ENCODE results near the gene C5orf34. TPM values are rescaled to one million over a fixed set of nuclear protein-coding genes. Genes with fewer than 3 reads are reported as not detected.
A peak's percentile ranks its signal among the peaks of the same experiment; 100 is the strongest.

Gene C5orf34
- total and polyA plus RNA-seq, 9 of the 15 experiments (the other 6 are each of a cell fraction or from before 2014, with no cell fraction given): 13.2 to 32.6 (median 20.7) TPM

DNA sequence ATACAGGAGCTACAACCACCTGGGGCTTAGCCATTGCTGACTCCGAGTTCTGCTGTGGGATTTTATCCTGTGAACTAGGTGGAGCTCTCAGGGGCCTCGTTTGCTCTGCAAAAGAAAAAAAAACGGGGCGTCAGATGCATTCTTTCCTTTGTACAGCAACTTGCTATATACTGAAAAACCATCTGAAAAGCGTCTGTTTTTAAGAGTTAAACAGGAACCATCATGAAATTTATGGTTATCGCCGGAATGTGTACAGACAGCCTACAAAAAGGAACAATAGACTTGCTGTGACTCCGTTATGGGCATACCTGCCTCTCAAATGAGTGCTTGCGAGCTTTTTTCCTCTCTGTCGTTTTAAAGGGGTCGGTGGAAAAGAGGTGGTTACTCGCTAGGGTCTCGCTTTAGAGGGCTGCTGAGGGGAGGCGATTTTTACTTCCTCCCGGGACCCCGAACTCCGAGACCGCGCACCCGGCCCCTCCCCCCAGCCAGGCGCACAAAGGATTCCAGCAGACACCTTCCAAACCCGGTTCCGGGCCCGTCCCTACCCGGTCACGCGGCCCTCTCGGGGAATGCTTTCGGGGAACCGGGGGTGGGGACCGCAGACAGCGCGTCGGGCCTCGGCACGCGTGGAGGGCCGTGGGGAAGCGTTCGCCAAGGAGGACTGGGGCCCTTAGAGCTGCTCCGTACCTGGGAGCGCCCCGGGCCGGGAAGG is 41.1 kb upstream of the C5orf34 start (continued):
- TF ChIP-seq ELK3 (CRISPR knock-in tag; IDR thresholded peaks at IDR 0.05): no peak
- no peak for TF ChIP-seq MEF2D (tag; conservative IDR thresholded peaks at IDR 0.05; ENCODE audit: low read depth)
- no peak for TF ChIP-seq ZMIZ1 (IDR thresholded peaks at IDR 0.05; ENCODE audit: low read depth in 2 of 2, low read length in 2 of 2)
- TF ChIP-seq ZNF696 (CRISPR knock-in tag; conservative IDR thresholded peaks at IDR 0.05): no peak
- no peak for TF ChIP-seq POLR2A (conservative IDR thresholded peaks at IDR 0.05)
- TF ChIP-seq, protein P1, sequence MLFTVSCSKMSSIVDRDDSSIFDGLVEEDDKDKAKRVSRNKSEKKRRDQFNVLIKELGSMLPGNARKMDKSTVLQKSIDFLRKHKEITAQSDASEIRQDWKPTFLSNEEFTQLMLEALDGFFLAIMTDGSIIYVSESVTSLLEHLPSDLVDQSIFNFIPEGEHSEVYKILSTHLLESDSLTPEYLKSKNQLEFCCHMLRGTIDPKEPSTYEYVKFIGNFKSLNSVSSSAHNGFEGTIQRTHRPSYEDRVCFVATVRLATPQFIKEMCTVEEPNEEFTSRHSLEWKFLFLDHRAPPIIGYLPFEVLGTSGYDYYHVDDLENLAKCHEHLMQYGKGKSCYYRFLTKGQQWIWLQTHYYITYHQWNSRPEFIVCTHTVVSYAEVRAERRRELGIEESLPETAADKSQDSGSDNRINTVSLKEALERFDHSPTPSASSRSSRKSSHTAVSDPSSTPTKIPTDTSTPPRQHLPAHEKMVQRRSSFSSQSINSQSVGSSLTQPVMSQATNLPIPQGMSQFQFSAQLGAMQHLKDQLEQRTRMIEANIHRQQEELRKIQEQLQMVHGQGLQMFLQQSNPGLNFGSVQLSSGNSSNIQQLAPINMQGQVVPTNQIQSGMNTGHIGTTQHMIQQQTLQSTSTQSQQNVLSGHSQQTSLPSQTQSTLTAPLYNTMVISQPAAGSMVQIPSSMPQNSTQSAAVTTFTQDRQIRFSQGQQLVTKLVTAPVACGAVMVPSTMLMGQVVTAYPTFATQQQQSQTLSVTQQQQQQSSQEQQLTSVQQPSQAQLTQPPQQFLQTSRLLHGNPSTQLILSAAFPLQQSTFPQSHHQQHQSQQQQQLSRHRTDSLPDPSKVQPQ (CRISPR knock-in tag; IDR thresholded peaks at IDR 0.05; ENCODE audit: borderline replicate concordance): no peak
- TF ChIP-seq HEY1 (CRISPR knock-in tag; IDR thresholded peaks at IDR 0.05; ENCODE audit: borderline replicate concordance): no peak
- no peak for TF ChIP-seq POLR2B (IDR thresholded peaks at IDR 0.05; ENCODE audit: low read depth, partially characterized antibody)
- TF ChIP-seq TEAD2 (tag; IDR thresholded peaks at IDR 0.05): no peak
- no peak for TF ChIP-seq TARDBP (IDR thresholded peaks at IDR 0.05)
- no peak for TF ChIP-seq SMAD3 (CRISPR knock-in tag; conservative IDR thresholded peaks at IDR 0.05)
- TF ChIP-seq XRCC3 (IDR thresholded peaks at IDR 0.05): no peak
- TF ChIP-seq HMG20B (CRISPR knock-in tag; IDR thresholded peaks at IDR 0.05): no peak
- 0 out of 4 replicates have a peak, but pooled peaks of 1 of the 2 experiments have one; percentile 32 for TF ChIP-seq SIN3A (IDR thresholded peaks at IDR 0.05; ENCODE audit: borderline replicate concordance in 2 of 2, control insufficient read depth in 1 of 2, low read depth in 2 of 2, low read length in 2 of 2)
- TF ChIP-seq STAT5A (IDR thresholded peaks at IDR 0.05; ENCODE audit: borderline replicate concordance, low read length): no peak
- peak in 1 of 2 experiments; percentile 15; a peak in 2 of 4 replicates for TF ChIP-seq HDAC1 (IDR thresholded peaks at IDR 0.05)
- TF ChIP-seq, protein P2, sequence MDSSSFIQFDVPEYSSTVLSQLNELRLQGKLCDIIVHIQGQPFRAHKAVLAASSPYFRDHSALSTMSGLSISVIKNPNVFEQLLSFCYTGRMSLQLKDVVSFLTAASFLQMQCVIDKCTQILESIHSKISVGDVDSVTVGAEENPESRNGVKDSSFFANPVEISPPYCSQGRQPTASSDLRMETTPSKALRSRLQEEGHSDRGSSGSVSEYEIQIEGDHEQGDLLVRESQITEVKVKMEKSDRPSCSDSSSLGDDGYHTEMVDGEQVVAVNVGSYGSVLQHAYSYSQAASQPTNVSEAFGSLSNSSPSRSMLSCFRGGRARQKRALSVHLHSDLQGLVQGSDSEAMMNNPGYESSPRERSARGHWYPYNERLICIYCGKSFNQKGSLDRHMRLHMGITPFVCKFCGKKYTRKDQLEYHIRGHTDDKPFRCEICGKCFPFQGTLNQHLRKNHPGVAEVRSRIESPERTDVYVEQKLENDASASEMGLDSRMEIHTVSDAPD (CRISPR knock-in tag; IDR thresholded peaks at IDR 0.05): no peak
- no peak for TF ChIP-seq ZNF766 (CRISPR knock-in tag; conservative IDR thresholded peaks at IDR 0.05)
- TF ChIP-seq KDM1A (IDR thresholded peaks at IDR 0.05): no peak
- no peak for TF ChIP-seq RBM14 (IDR thresholded peaks at IDR 0.05; ENCODE audit: borderline replicate concordance, insufficient read depth, low read depth, low read length)
- no peak for TF ChIP-seq MCM7 (IDR thresholded peaks at IDR 0.05)

Data from K562 (cell line).